HK-2 (cell line): Measurements from ENCODE around the gene TTC7B.
A peak's percentile ranks its signal among the peaks of the same experiment; 100 is the strongest.

ENCODE experiments used
- DNase-seq: peaks from one replicate; pipeline ENCODE4 v3.0.0-alpha.2; 2018; ENCODE audit not compliant: unreplicated experiment

TTC7B gene

DNA sequence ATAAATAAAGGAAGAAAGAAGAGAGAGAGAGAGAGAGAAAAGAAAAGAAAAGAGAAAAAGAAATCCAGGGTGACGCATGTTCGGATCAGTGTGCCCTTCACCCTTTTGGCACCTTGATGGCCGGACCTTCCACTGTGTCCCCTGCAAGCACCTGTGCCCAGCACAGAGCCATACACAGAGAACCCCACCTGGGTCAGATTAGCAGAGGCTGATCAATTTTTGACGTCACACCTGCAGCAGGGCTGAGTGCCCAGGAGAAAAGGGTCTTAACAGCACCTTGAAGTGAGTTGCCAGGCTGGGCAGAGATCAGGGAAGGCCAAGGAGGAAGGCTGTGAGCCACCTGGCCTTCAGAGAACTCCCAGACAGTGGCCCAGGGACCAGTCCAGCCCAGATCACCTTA lies 305.0 kb downstream of the TTC7B start:
- no peak for DNase-seq

DNA sequence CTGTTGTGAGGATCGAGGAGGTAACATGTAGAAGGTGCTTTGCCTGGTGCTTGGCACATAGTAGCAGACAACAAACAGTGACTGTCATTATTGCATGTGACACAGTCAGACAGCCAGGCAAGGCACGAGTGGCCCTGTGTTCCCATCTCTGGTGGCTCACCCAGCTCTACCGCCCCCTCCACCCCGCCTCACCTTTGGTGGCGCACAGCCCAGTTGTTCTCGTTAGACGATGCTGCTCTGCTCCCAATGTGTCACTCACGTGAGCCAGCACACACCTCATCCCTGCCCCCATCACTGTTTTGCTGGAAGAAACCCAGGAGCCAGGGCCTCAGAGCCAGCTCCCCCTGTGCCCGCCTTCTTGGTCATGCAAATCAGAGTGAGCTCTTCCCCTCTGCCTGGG lies 306.1 kb downstream of the TTC7B start:
- no peak for DNase-seq

DNA sequence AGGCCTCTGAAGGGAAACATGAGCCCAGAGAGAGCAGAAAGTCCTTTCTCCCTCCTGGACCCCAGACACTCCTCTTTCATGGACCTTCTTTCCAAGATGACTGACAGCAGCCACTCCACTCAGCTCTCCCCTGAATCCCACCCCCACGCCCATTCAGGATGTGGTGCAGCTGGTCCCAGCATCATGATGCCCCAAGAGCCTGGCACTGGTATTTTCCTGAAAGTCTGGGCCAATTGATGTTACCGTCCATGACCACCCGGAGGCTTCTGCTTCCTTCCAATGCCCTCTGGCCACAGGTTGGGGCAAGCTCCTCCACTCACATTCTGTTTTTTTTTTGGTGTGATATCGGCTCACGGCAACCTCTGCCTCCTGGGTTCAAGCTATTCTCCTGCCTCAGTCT lies 306.8 kb downstream of the TTC7B start:
- no peak for DNase-seq

DNA sequence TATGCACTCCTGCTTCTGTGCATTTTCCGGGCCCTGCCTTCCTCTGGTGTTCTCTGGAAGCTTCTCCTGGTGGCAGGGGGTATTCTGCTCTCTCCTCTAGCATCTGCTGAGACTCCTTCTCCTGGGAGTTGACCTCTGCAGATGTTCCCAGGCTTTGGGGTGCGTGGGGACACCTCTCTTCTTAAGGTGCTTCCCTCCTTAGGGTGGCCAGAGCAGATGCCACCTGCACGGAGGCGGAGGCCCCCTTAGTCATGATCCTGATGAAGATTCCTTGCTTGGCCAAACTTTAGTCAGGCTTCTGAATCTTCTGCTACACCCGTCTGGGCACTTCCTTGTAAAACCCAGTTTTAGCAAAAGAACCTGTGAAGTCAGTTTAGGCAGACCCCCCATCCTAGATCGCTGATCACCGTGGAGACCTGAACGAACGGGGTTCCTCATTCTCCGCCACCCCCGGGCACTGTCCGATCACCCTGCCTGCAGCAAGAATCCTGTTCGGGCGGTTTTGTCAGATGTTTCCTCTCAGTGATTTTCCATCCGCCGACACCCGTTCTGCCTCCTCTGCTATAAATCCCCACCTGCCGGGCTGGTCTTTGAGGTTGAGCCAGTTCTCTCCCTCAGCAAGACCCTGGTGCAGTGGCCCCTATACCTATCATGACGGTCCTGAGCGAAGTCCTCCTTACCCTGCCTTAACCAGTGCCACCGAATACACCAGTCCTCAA lies 307.5 kb downstream of the TTC7B start:
- DNase-seq, result no peak

DNA sequence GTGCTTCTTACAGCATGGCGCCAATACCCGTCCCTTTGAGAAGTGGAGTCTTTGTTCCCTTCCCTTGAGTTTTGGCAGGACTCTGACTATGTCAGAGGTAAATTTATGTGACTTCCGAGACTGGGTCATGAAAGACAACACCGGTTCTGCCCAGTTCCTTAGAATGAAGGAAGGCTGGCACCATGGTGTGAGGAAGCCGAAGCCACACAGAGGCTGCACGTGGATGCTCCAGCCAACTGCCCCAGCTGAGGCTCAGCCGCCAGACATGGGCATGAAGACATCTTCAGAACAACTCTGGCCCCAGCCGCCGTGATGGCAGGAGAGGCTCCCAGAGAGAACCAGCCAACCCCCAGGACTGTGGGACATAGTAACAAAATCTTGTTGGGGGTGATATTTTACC lies 308.2 kb downstream of the TTC7B start:
- no peak for DNase-seq

DNA sequence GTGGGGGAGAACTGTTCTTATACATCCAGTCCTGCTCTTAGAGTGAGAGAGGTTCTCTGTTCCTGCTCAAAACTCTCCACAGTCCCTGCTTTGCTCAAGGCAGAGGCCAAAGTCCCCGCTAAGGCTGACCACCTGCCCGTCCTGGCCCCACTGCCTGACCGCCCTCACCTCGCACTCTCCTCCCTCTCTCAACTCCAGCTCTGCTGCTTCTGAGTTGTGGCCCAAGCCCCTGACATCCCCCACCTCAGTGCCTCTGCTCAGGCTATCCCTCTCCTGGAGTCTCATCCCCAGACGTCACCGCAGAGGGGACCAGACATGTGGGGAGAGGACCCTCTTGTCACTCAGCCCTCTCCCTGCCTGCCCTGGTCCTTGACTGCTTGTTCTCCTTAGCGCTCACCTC lies 308.8 kb downstream of the TTC7B start:
- no peak for DNase-seq

DNA sequence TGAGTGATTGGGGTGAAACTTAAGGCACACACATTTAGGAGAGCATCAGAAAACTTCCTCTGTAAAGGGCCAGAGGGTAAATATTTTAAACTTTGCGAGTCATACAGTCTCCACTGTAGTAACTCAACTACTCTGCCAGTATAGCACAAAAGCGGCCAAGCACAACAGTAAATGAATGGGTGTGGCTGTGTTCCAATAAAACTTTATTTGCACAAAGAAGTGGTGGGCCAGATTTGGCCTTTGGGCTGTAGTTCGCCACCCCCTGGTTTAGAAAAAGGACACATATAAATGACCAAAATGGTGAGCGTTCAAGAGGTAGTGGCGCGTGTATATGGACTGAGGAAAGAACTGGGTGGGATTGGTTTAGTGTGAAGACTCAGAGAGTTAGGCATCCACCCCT lies 309.5 kb downstream of the TTC7B start:
- no peak for DNase-seq

DNA sequence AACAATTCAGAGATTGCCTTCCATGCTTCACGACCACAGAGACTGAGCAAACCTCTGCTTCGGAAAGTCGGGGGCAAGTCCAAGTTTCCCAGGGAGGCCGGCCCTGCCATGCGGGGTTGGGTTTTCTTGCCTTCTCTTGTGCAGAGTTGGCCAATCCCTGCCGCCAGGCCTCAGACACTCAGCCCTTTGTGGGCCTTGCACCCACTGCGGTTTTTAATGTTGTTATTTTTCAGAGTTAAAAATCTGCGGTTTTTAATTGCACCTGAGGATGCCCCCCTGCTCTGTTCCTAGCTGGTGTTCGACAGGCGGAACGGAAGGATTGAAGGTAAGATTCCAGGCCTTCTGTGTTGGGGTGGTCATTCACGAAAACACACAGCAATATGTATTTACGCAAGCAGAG lies 310.7 kb downstream of the TTC7B start:
- no peak for DNase-seq

DNA sequence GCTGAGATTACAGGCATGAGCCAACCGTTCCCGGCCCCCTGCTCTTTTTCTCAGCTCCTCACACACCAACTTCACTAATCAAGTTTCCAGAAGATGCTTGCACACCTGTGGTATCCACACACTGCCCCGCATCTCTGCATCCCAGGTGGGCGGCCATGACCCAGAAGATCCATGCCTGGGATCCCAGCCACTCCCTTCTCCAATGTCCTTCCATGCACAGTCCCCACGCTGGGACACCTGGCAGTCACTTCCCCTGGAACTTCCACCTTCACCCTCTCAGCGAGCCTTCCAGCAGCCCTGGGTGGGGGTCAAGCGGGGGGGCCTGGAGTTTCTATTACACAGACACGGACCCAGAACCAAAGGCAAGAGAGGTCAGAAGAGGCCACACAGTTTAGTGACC lies 311.6 kb downstream of the TTC7B start:
- no peak for DNase-seq

DNA sequence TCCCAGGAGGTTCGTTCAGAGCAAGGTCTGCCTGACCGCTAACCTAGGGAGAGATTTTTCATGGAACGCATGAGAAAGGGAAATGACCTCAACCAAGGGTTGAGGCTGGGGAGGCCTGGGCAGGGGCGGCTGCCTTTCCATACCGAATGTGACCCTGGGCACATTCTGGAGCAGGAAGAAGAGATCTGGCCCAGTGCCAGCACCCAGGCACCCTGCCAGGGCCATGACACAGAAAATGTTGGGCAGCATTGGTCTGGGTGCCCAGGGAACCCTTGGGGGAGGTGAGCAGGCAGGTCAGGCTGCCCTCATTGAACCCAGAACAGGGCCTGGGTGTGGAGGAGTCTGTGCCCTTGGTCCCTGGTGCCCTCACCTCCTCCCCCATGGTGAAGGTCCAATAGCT lies 312.6 kb downstream of the TTC7B start:
- DNase-seq, result no peak

DNA sequence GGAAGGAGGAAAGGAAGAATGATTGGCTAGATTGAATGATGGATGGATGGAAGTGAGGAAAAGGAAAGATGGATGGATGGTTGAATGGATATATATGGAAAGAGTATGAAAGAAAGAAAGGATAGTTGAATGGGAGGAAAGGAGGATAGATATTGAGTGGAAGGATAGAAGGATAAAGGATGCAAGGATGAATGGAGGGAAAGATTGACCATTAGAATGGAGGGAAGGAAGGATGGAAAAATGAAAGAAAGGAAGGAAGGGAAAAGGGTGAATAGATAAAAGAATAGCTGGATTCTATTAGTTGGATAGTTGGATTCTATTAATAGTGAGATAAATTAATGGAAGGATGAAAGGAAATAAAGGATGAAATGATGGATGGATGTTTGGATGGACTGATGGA lies 313.5 kb downstream of the TTC7B start:
- DNase-seq, result no peak

DNA sequence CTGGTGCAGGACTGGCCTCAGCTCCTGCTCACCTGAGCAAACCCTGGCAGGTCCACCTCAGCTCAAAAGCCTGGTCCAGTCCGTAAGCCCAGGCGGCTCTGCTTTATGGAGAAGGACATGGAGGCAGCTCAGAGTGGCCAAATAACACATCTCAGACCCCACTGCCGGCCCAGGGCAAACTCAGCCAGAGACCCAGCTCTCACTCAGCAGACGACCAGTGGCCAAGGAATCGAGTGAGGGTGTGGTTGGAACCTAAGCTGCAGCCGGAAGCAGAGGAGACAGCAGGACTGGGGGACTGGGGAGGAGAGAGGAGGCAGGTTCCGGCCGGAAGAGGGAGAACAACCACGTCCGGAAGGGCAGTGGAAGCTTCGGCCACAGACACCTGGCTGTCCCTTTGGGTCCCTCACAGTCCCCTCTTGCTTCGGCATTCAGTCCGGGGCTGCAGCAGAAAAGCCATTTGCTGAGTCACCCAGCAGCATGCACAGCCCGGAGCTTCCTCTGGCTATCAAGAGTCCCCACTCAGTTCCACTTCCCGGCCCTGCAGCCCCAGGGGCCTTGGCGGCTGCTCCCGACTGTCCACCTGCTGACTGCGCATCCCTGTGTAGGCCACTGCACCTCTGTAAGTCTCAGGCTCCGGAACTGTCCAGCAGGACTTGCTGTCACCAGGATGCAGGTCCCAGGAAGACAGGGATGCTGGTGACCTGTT lies 315.4 kb downstream of the TTC7B start:
- no peak for DNase-seq

DNA sequence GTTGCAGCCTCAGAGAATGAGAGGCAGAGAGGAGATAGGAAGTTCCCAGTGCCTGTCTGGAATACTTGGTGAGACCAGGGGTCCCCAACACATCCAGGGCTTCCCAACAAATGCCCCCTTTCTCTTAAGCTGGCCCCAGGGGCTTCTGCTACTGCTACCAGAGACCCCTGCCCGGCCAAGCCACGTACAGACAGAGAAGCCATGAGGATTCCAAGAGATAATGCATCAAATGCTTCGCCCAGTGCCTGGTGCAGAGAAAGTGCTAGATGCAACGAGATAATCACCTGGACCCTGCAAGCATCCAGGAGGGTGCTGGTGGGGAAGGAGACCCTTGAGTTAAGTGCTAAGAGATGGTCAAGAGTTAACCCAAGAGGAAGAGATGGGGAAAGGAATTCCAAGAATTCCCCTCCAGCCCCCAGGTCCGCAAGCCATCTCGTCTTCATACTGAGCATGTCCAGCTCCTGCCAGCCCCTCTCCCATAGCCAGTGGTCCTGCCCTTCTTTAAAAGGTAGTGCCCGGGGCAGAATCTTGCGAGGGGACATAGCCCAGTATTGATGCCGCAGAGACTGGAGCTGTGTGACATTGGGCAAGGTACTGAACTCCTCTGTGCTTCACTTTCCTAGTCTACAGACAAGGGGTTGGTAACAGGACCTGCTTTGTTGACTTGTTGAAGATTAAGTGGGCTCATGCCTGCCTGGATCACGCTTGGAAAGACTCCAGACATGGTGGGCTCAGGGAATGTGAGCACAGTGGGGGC lies 316.1 kb downstream of the TTC7B start:
- no peak for DNase-seq

DNA sequence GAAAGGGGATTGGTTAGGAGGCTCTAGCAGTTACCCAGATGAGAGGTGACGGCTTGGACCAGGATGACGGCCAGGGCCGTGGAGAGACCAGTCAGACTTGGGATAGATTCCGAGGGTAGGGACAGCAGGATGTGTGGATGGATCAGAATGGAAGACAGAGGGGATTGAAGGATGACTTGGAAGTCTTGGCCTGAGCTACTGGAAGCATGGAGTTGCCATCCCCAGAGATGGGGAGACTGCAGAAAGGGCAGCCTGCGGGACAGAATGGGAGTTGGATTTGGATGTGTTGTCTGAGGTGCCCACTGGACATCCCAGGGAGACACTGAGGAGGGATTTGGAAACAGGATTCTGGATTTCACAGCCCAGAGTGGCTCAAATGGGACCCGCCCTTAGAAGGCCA lies 317.1 kb downstream of the TTC7B start:
- no peak for DNase-seq

DNA sequence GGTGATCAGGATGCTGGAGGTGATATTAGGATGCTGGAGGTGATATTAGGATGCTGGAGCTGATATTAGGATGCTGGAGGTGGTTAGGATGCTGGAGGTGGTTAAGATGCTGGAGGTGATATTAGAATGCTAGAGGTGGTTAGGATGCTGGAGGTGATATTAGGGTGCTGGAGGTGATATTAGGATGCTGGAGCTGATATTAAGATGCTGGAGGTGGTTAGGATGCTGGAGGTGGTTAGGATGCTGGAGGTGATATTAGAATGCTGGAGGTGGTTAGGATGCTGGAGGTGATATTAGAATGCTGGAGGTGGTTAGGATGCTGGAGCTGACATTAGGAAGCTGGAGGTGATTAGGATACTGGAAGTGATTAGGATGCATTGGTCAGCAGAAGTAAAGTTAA lies 318.0 kb downstream of the TTC7B start:
- DNase-seq, result no peak

DNA sequence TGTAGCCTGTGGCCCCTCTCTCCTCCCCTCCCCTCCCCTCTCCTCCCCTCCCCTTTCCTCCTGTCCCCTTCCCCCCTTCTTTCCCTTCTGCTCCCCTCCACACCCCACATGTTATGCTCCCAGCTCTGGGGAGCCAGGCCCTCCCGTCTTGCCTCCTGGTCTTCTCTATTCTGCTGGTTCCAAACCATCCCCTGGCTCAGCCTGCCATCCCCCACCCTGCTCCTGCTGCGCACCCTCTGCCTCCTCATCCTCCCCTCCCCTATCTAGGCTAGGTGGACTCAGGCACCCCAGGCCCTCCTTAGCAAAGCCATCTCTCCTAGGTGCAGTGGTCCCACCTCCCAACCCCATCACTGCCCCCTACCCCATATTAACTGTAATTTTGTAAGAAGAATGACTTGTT lies 319.9 kb downstream of the TTC7B start:
- DNase-seq, result no peak

DNA sequence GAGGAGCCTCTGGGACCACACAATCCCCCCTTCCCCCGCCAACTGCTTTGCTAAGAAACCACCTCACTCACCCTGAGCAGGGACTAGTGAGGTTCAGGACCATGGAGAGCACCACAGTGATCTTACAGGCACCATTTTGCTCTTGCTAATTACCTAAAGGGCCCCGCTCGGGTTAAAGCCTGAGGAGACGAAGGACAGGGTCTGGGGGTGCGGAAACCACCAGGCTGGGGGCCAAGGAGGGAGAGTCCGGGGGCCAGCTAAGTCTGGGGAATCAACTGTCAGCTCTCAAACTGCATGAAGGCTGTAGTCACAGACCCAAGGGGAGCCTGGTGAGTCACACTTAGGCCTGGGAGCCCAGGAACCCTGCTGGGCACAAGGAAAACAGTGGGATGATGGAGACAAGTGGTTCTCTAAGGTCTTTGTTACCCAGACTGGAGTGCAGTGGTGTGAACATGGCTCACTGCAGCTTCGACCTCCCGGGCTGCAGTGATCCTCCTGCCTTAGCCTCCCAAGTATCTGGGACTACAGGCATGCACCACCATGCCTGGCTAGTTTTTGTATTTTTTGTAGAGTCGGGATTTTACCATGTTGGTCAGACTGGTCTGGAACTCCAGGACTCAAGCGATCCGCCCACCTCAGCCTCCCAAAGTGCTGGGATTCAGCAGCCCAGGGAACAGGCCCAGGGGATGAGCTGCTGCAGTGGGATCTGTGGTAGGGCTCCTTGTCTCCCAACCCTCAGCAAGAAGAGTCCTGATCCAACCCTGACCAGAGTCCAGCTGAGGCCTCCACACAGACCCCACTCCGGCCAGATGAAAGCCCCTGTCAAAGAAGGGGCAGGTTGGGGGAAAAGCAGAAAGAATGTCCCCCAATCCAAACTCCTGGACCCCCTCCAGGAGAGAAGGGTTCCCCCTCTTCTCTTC lies 320.6 kb downstream of the TTC7B start:
- peak; percentile 44 for DNase-seq

DNA sequence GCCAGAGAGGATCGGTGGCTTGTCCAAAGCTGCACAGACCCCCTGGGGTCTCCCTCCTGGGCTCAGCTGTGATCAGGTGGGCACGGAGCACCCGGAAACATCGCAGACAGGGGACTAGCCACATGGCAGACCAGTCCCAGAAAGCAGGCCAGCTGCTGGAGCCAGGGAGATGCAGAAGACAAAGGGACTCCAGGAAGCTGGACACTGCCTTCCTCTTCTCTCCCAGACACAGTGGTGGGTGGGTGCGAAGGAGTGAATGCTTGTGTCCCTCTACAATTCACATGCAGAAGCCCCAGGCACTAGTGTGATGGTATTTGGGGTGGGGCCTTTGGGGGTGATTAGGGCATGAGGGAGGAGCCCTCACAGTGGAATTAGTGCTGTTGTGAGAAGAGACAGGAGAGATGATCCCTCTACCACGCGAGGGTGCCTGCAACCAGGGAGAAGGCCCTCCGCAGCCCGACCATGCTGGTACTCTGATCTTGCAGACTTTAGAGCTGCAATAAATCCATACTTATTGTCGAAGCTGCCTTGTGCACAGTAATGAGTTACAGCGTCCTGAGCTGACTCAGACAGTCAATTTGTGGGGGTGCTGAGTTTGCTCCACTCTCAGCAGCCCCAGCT lies 324.2 kb downstream of the TTC7B start:
- no peak for DNase-seq

DNA sequence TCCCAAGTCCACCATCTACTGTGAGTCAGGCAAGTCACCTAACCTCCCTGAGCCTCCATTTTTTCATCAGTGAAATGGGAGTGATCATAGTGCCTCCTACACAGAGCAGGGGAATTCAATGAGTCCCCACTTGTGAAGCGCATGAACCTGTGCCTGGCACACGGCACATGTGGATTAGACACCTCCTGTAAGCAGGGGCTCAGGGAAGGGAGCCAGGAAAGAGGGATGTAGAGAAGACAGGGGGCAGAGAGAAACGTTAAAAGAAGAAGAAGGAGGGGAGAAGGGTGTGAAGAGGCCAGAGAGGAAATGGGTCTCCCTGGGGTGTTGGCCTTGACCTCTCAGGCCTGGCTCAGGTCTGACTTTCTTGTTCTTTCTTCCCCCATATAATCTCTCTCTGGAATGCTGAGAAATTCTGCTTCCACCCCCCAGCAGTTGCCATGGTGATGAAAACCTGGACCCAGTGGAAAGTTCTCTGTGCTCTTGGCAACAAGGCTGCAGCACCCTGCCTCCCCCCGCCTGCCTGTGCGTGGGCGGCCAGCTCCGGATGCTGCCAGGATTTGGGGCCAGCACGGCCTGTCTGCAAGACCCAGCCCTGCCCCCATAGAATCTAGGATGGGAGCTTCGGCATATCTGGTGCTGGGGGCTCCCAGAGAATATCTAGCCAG lies 324.9 kb downstream of the TTC7B start:
- no peak for DNase-seq

DNA sequence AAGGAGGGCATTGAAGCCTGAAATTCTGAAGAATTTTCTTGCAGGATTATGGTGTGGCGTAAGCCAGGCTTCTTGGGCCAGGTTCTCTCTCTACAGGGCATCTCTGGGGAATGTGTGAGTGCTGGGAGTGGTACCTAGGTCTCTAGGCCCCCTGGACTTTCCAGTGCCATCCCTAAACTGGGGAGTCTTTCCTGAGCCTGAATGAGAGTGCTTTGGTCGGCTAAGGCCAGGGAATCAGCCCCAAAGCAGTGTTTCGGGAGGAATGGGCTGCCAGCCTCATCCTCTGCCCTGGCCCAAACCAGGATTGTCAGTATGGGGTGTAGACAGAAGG lies 325.5 kb downstream of the TTC7B start:
- DNase-seq, result no peak
